GM12878 (cell line): ENCODE data around the gene SLC34A1. TPM values are rescaled to one million over a fixed set of nuclear protein-coding genes. Genes with fewer than 3 reads are reported as not detected.

ENCODE experiments used
- ATAC-seq: fragments of 200-7000 bp; cut with Tn5 transposase; 3 replicates; pipeline ENCODE4 v1.9.1; 2020; ENCODE audit warnings: mild to moderate bottlenecking, moderate library complexity
- BruUV-seq: library from RNA; stranded (reverse); fragments of 400-500 nt; replicated peaks from 2 replicates; lab custom pipeline; 2021; lab: Mats Ljungman, UMichigan
- CTCF ChIA-PET: fragments of 300-600 bp; sonication (Branson Sonifier 250); formaldehyde crosslinking; extraction: SDS; loops from one replicate; lab custom pipeline; 2021; ENCODE audit warnings: inconsistent platforms; lab: Yijun Ruan, JAX
- POLR2A ChIA-PET: fragments of 350-600 bp; formaldehyde crosslinking; extraction: SDS; loops from one replicate; lab custom pipeline; 2021; ENCODE audit warnings: inconsistent platforms; lab: Charles Lee
- RAD21 ChIA-PET: fragments of 300-600 bp; sonication (Branson Sonifier 250); formaldehyde crosslinking; loops from one replicate; lab custom pipeline; 2023; ENCODE audit warnings: antibody characterized with exemption; ENCODE audit not compliant: unreplicated experiment; lab: Charles Lee
- SMC1A ChIA-PET: fragments of 300-600 bp; sonication (Branson Sonifier 250); formaldehyde crosslinking; loops from one replicate; lab custom pipeline; 2023; ENCODE audit not compliant: unreplicated experiment, uncharacterized antibody; lab: Charles Lee
- DNase-seq: peaks from one replicate; pipeline ENCODE4 v3.0.0-alpha.2; 2011; ENCODE audit warnings: low read depth, low spot score
- FAIRE-seq: peaks from 3 replicates; lab custom pipeline; 2011; peaks lifted over from hg19 to GRCh38; lab: Jason Lieb, UNC
- H2AFZ ChIP-seq: 2 replicates; pipeline ENCODE4 v1.6.0; 2011; ENCODE audit warnings: low read depth, low read length, control low read depth; ENCODE audit not compliant: control insufficient read depth
- H3K27ac ChIP-seq: 2 replicates; pipeline ENCODE4 v1.5.1; 2011; ENCODE audit warnings: control low read depth; ENCODE audit not compliant: control insufficient read depth, insufficient read depth
- H3K27me3 ChIP-seq, 2 experiments: replicated peaks in 1 of 2; 2 replicates each; pipeline versions ENCODE4 v1.6.0 to v1.6.1; 2011; ENCODE audit warnings: low read length in 1 of 2; ENCODE audit not compliant: control insufficient read depth in 2 of 2, insufficient read depth in 2 of 2
- H3K36me3 ChIP-seq, 2 experiments: 2 replicates each; pipeline ENCODE4 v1.5.1; 2011; ENCODE audit warnings: low read length in 1 of 2; ENCODE audit not compliant: control insufficient read depth in 2 of 2, insufficient read depth in 2 of 2
- H3K4me1 ChIP-seq: 2 replicates; pipeline ENCODE4 v1.6.1; 2011; ENCODE audit warnings: mild to moderate bottlenecking, low read length, moderate library complexity, mixed read lengths; ENCODE audit not compliant: control insufficient read depth, insufficient read depth
- H3K4me2 ChIP-seq: 2 replicates; pipeline ENCODE4 v1.6.0; 2011; ENCODE audit warnings: control low read depth; ENCODE audit not compliant: control insufficient read depth, insufficient read depth
- H3K4me3 ChIP-seq: fragments of 200-600 bp; sonication (generic); 2 replicates; pipeline ENCODE4 v1.5.1; 2016
- H3K79me2 ChIP-seq: 2 replicates; pipeline ENCODE4 v1.6.0; 2011; ENCODE audit warnings: low read length; ENCODE audit not compliant: control insufficient read depth, insufficient read depth
- H3K9ac ChIP-seq: 2 replicates; pipeline ENCODE4 v1.8.0; 2011; ENCODE audit warnings: low read length, control low read depth, mixed read lengths; ENCODE audit not compliant: control insufficient read depth, insufficient read depth
- H3K9me3 ChIP-seq: replicated peaks from 3 replicates; pipeline ENCODE4 v1.5.1; 2011; ENCODE audit warnings: mild to moderate bottlenecking, low read length; ENCODE audit not compliant: control insufficient read depth, insufficient read depth
- H4K20me1 ChIP-seq: 2 replicates; pipeline ENCODE4 v1.6.0; 2011; ENCODE audit not compliant: control insufficient read depth, insufficient read depth
- ATF7 ChIP-seq: fragments of 450-650 bp; IDR thresholded peaks from 2 replicates; pipeline ENCODE4 v1.6.1; 2016; ENCODE audit warnings: low read depth, mild to moderate bottlenecking
- BMI1 ChIP-seq: fragments of 450-650 bp; IDR thresholded peaks from 2 replicates; pipeline ENCODE4 v1.6.1; 2016; ENCODE audit warnings: mild to moderate bottlenecking, moderate library complexity, borderline replicate concordance
- CBX5 ChIP-seq: sonication (generic); IDR thresholded peaks from 2 replicates; pipeline ENCODE4 v1.6.1; 2016; ENCODE audit warnings: low read depth, moderate library complexity, mild to moderate bottlenecking, inconsistent platforms
- CHD2 ChIP-seq: IDR thresholded peaks from 2 replicates; pipeline ENCODE4 v1.6.1; 2011; ENCODE audit warnings: low read depth, low read length, improper control_type of control experiment, borderline replicate concordance
- EGR1 ChIP-seq, 2 experiments: IDR thresholded peaks; 1 replicate in 1 of 2; 2 replicates in 1 of 2; pipeline ENCODE4 v1.6.1; 2011 to 2012; ENCODE audit warnings: low read depth in 2 of 2, low read length in 2 of 2, borderline replicate concordance in 1 of 2, mild to moderate bottlenecking in 1 of 2, moderate library complexity in 1 of 2
- EZH2 ChIP-seq: IDR thresholded peaks from 2 replicates; pipeline ENCODE4 v1.6.1; 2012; ENCODE audit warnings: low read depth, mild to moderate bottlenecking, control low read depth, inconsistent platforms, low read length, borderline replicate concordance; ENCODE audit not compliant: control insufficient read depth
- HDGF ChIP-seq: fragments of 450-650 bp; IDR thresholded peaks from 2 replicates; pipeline ENCODE4 v1.6.1; 2016; ENCODE audit warnings: antibody characterized with exemption
- MAX ChIP-seq: IDR thresholded peaks from 2 replicates; pipeline ENCODE4 v1.6.1; 2012; ENCODE audit warnings: low read depth, low read length, improper control_type of control experiment
- MXI1 ChIP-seq: fragments of 150-350 bp; IDR thresholded peaks from 2 replicates; pipeline ENCODE4 v1.6.1; 2011; ENCODE audit warnings: low read depth, mild to moderate bottlenecking, inconsistent platforms, low read length, improper control_type of control experiment
- MYC ChIP-seq: IDR thresholded peaks from 2 replicates; pipeline ENCODE4 v1.6.1; 2011; ENCODE audit warnings: mild to moderate bottlenecking, low read length, moderate library complexity, inconsistent platforms; ENCODE audit not compliant: insufficient read depth, insufficient replicate concordance, insufficient read length, severe bottlenecking
- NKRF ChIP-seq: fragments of 450-650 bp; conservative IDR thresholded peaks from 2 replicates; pipeline ENCODE4 v1.6.1; 2017; ENCODE audit warnings: mild to moderate bottlenecking, moderate library complexity
- POU2F2 ChIP-seq: IDR thresholded peaks from 3 replicates; pipeline ENCODE4 v1.6.1; 2011; ENCODE audit warnings: low read depth, mild to moderate bottlenecking, low read length, borderline replicate concordance
- SPI1 ChIP-seq: IDR thresholded peaks from 2 replicates; pipeline ENCODE4 v1.6.1; 2011; ENCODE audit warnings: low read depth, mild to moderate bottlenecking, low read length, moderate library complexity, borderline replicate concordance; ENCODE audit not compliant: insufficient read depth
- USF1 ChIP-seq: IDR thresholded peaks from 2 replicates; pipeline ENCODE4 v1.6.1; 2011; ENCODE audit warnings: borderline replicate concordance, low read depth, mild to moderate bottlenecking, moderate library complexity, mixed read lengths, low read length; ENCODE audit not compliant: insufficient read depth; ENCODE audit errors: extremely low read length
- WGBS: methylation state at CpG from one replicate; pipeline ENCODE4 v1.1.6; 2016; ENCODE audit warnings: low lambda C conversion rate; ENCODE audit not compliant: insufficient replicate concordance, insufficient coverage; ENCODE audit errors: missing lambda C conversion rate; 5-methylcytosine and 5-hydroxymethylcytosine counted together
- in situ Hi-C: fragments of 300-500 bp; cut with MboI; formaldehyde crosslinking; loops from 9 replicates; pipeline ENCODE4 v1.14.3; 2018; ENCODE audit warnings: mixed read lengths
- intact Hi-C: fragments of 100-400 bp; cut with micrococcal nuclease; formaldehyde crosslinking; loops from one replicate; pipeline ENCODE4 v1.14.2; 2022; ENCODE audit not compliant: unreplicated experiment
- polyA plus RNA-seq, 11 experiments: library from polyadenylated mRNA; depleted of rRNA in 4 of 11; unstranded in 6 of 11; stranded (reverse) in 5 of 11; fragments of >200 nt; fragmentation: Nextera tagmentation in 4 of 11; fragmentation: Illumina TruSeq in 1 of 11; extraction: Ambion mirVana in 4 of 11; extraction: Trizol in 1 of 11; gene quantifications; 1 replicate in 1 of 11; 2 replicates in 10 of 11; pipeline versions ENCODE4 v1.2.1 to v1.2.3, GENCODE V29; 2011 to 2016; ENCODE audit warnings: inconsistent platforms in 2 of 11, missing spikeins in 2 of 11, low read depth in 1 of 11
- total RNA-seq, 4 experiments: library from RNA; depleted of rRNA in 3 of 4; stranded (reverse); fragments of >200 nt in 3 of 4; fragmentation: Illumina TruSeq in 1 of 4; extraction: Trizol in 1 of 4; gene quantifications; 2 replicates each; pipeline versions ENCODE4 v1.2.1 to v1.2.3, GENCODE V29; 2013 to 2021
- TF ChIP-seq, protein P1 (sequence below): fragments of 150-350 bp; IDR thresholded peaks from 2 replicates; pipeline ENCODE4 v1.6.1; 2014; ENCODE audit warnings: mild to moderate bottlenecking, low read depth, low read length

The SLC34A1 gene
- total and polyA plus RNA-seq, 10 of the 15 experiments (the other 5 are each of a cell fraction or from before 2014, with no cell fraction given), result 0.03 to 0.14 (median 0.09) TPM; not detected in 2

DNA sequence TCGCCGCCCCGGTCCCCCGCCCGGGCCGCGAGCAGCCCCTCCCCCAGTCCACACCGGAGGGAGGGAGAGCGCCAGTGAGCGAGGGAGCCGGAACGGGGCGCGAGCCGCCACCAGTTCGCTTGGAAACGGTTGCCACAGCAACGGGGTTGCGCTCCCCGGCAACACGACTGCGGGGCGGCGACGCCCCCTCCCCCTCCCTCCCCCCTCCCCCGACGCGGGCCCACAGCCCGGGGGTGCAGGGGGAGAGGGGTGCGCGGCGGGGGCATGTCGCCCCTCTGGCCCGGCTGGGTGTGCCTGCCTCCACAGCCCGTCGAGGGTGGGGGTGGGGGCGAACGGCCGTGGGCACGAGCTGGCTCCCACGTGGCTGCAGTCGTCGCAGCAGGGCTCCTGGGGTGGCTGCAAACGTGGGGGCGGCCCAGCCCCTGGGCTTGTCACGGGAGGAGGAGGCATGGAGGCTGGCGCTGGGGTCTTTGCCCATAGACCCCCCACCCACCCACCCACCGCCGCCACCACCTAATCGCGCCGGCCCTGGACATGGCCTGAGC lies 62.9 kb downstream of the SLC34A1 start:
- H3K4me2 ChIP-seq, result peak overlapping the region; percentile 99
- H3K36me3 ChIP-seq, result peaks cover 0 to under 1% of the 10 kb centered on the region in 2 experiments; a peak in 3 of 4 replicates
- H3K27ac ChIP-seq, result peak overlapping the region; percentile 79
- peak overlapping the region; percentile 81; the same call in 1 of the 2 replicates for H3K9ac ChIP-seq
- no peak for DNase-seq
- CTCF ChIA-PET, result interaction anchor here (1.0 to 16.4 kb wide), 10 partner anchors 10 to 128 kb away, joined by 3 to 391 read pairs (median 8); partner anchors contain the start of genes GRK6 and PFN3
- H4K20me1 ChIP-seq, result no peaks in the 10 kb centered on the region
- H3K79me2 ChIP-seq, result peaks cover 14% of the 10 kb centered on the region
- no peaks in the 10 kb centered on the region for H3K9me3 ChIP-seq
- RAD21 ChIA-PET, result interaction anchor here (1.0 to 13.5 kb wide), 11 partner anchors 8 to 146 kb away, joined by 4 to 291 read pairs (median 7); partner anchors contain the start of genes GRK6 and PDLIM7
- in situ Hi-C loops, result loop anchor here (5.0 kb wide), 1 partner anchor 130 kb away; no protein-coding TSS in a partner anchor
- H3K4me1 ChIP-seq, result peaks cover 32% of the 10 kb centered on the region
- peak; percentile 37 for ATAC-seq
- peak overlapping the region; percentile 37 for H2AFZ ChIP-seq
- peak; percentile 54 for FAIRE-seq
- SMC1A ChIA-PET, result interaction anchor here (0.9 to 7.2 kb wide), 11 partner anchors 10 to 60 kb away, joined by 4 to 105 read pairs (median 6); partner anchors contain the start of genes F12 and PFN3
- POLR2A ChIA-PET, result interaction anchor here (0.5 to 13.6 kb wide), 9 partner anchors 19 to 82 kb away, joined by 3 to 358 read pairs (median 10); partner anchors contain the start of genes F12 and GRK6
- intact Hi-C loops, result no loop called here
- no TSS peak for BruUV-seq
- 2% methylated on average over 10 of the region's 52 CpGs for WGBS
- no peaks in the 10 kb centered on the region for H3K27me3 ChIP-seq
- peak overlapping the region; percentile 78 for H3K4me3 ChIP-seq
- TF ChIP-seq EGR1 (IDR thresholded peaks at IDR 0.05; ENCODE audit: borderline replicate concordance in 1 of 2, low read depth in 2 of 2, low read length in 2 of 2), result peak in 1 of 2 experiments; percentile 32; a peak in 1 of 3 replicates
- TF ChIP-seq EZH2, result no peak
- TF ChIP-seq NKRF, result peak; percentile 15; the same call in 1 of the 2 replicates
- no peak for TF ChIP-seq HDGF
- TF ChIP-seq CBX5, result no peak
- TF ChIP-seq ATF7, result no peak
- peak; percentile 82 for TF ChIP-seq MXI1
- TF ChIP-seq MAX, result peak; percentile 85; the same call in 1 of the 2 replicates
- peak; percentile 83 for TF ChIP-seq BMI1
- TF ChIP-seq USF1, result no peak
- TF ChIP-seq SPI1, result no peak
- TF ChIP-seq, protein P1, sequence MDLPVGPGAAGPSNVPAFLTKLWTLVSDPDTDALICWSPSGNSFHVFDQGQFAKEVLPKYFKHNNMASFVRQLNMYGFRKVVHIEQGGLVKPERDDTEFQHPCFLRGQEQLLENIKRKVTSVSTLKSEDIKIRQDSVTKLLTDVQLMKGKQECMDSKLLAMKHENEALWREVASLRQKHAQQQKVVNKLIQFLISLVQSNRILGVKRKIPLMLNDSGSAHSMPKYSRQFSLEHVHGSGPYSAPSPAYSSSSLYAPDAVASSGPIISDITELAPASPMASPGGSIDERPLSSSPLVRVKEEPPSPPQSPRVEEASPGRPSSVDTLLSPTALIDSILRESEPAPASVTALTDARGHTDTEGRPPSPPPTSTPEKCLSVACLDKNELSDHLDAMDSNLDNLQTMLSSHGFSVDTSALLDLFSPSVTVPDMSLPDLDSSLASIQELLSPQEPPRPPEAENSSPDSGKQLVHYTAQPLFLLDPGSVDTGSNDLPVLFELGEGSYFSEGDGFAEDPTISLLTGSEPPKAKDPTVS, result no peak
- TF ChIP-seq MYC, result peak; percentile 66
- TF ChIP-seq POU2F2, result 0 out of 3 replicates have a peak, but pooled peaks have one; percentile 0
- 0 out of 2 replicates have a peak, but pooled peaks have one; percentile 55 for TF ChIP-seq CHD2
